ENCODE results near the gene DMBX1.

GRCh38 chr1:46467183-46467504 is 22.5 kb upstream of the DMBX1 start:
- TF ChIP-seq CTCF (conservative IDR thresholded peaks at IDR 0.05) (no peak), EZH2 (IDR thresholded peaks at IDR 0.05; ENCODE audit: low read depth) (no peak)
